KMS-11 (cell line): Measurements from ENCODE around the gene PARPBP.
A peak's percentile ranks its signal among the peaks of the same experiment; 100 is the strongest.

Experiments
- H2AFZ ChIP-seq: fragments of 200-600 bp; sonication (generic); 2 replicates; pipeline ENCODE4 v1.6.1; 2016; ENCODE audit warnings: antibody characterized with exemption, mixed run types, low read depth
- H3K27ac ChIP-seq: fragments of 200-600 bp; sonication (generic); 2 replicates; pipeline ENCODE4 v1.6.1; 2016; ENCODE audit warnings: mild to moderate bottlenecking, mixed run types
- H3K27me3 ChIP-seq: fragments of 200-600 bp; sonication (generic); 2 replicates; pipeline ENCODE4 v1.6.1; 2017; ENCODE audit warnings: mild to moderate bottlenecking, low read depth, mixed run types, moderate library complexity; ENCODE audit not compliant: insufficient read depth
- H3K36me3 ChIP-seq: fragments of 200-600 bp; sonication (generic); 2 replicates; pipeline ENCODE4 v1.6.1; 2017; ENCODE audit warnings: mild to moderate bottlenecking, mixed run types; ENCODE audit not compliant: insufficient read depth
- H3K4me1 ChIP-seq: fragments of 200-600 bp; sonication (generic); 2 replicates; pipeline ENCODE4 v1.6.1; 2016; ENCODE audit warnings: mild to moderate bottlenecking, low read depth, mixed run types; ENCODE audit not compliant: poor library complexity, severe bottlenecking
- H3K4me2 ChIP-seq: fragments of 200-600 bp; sonication (generic); 2 replicates; pipeline ENCODE4 v1.7.0; 2016; ENCODE audit warnings: mild to moderate bottlenecking, mixed run types
- H3K4me3 ChIP-seq: fragments of 200-600 bp; sonication (generic); IDR thresholded peaks from 2 replicates; pipeline ENCODE4 v1.6.1; 2017; ENCODE audit warnings: low read depth, low read length, mixed read lengths; ENCODE audit not compliant: insufficient read depth
- H3K79me2 ChIP-seq: fragments of 200-600 bp; sonication (generic); 2 replicates; pipeline ENCODE4 v1.6.1; 2016; ENCODE audit warnings: low read depth, mixed run types; ENCODE audit not compliant: insufficient read depth
- H3K9ac ChIP-seq: fragments of 200-600 bp; sonication (generic); 2 replicates; pipeline ENCODE4 v1.6.1; 2016; ENCODE audit warnings: mild to moderate bottlenecking, mixed run types
- H4K20me1 ChIP-seq: fragments of 200-600 bp; sonication (generic); 2 replicates; pipeline ENCODE4 v1.6.1; 2016; ENCODE audit warnings: mild to moderate bottlenecking, mixed run types; ENCODE audit not compliant: insufficient read depth
- TF ChIP-seq, protein P1 (sequence below): fragments of 200-600 bp; sonication (generic); conservative IDR thresholded peaks from 2 replicates; pipeline ENCODE4 v1.6.1; 2017; ENCODE audit warnings: low read depth, mild to moderate bottlenecking, antibody characterized with exemption, low read length, moderate library complexity, mixed read lengths

PARPBP gene

DNA sequence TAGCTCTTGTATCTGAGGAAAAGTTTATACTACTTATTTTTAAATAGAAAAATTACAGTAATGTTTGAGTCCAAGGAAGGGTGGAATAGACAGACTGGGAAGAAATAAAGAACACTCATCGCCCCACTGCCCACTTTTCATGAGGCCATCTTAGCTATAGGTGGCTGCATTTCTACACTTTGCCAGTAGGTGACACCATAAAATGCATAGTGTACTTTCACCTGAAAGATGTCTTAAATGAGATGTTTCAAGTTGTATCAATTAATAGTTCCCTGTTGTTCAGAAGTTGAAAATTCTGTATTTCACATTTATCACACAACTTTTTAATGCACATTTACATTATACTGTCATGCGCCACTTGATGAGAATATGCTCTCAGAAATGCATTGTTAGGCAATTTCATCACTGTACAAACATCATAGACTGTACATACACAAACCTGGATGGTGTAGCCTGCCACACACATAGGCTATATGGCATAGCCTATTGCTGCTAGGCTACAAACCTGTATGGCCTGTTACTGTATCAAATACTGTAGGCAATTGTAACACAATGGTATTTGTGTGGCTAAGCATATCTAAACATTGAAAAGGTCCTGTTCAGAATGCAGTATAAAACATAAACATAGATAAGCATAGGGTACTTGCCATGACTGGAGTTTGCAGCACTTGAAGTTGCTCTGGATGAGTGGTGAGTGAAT lies 50.1 kb downstream of the PARPBP start:
- Histone ChIP-seq H3K27me3 (no peaks in the 10 kb centered on the region), H3K4me3 (no peak overlapping the region), H3K27ac (no peak overlapping the region), H3K36me3 (no peaks in the 10 kb centered on the region), H3K9ac (no peak overlapping the region), H2AFZ (no peak overlapping the region), H3K4me1 (peaks cover 4% of the 10 kb centered on the region), H3K4me2 (no peak overlapping the region), H4K20me1 (no peaks in the 10 kb centered on the region), H3K79me2 (no peaks in the 10 kb centered on the region)
- TF ChIP-seq, protein P1, sequence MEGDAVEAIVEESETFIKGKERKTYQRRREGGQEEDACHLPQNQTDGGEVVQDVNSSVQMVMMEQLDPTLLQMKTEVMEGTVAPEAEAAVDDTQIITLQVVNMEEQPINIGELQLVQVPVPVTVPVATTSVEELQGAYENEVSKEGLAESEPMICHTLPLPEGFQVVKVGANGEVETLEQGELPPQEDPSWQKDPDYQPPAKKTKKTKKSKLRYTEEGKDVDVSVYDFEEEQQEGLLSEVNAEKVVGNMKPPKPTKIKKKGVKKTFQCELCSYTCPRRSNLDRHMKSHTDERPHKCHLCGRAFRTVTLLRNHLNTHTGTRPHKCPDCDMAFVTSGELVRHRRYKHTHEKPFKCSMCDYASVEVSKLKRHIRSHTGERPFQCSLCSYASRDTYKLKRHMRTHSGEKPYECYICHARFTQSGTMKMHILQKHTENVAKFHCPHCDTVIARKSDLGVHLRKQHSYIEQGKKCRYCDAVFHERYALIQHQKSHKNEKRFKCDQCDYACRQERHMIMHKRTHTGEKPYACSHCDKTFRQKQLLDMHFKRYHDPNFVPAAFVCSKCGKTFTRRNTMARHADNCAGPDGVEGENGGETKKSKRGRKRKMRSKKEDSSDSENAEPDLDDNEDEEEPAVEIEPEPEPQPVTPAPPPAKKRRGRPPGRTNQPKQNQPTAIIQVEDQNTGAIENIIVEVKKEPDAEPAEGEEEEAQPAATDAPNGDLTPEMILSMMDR = peak; percentile 68

DNA sequence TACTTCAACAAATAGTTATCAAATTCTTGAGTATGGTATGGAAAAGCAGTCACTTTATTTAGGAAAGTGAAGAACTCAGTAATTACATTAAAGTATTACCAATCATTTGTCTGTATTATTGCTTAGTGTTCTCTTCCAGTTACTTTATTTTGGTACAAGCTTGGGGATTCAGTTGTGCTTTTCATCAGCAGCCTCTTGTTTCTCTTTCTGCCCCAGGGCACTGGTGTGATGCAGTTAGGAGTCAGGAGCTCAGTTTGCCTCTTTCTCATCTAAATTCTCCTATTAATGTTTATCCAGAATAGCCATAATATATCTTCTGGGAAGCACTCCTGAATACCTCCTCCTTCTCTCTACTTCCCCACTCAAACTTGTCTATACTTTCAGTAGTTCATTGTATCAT lies 52.0 kb downstream of the PARPBP start:
- Histone ChIP-seq H3K4me3 (no peak overlapping the region), H3K9ac (no peak overlapping the region), H4K20me1 (no peaks in the 10 kb centered on the region), H3K27me3 (no peaks in the 10 kb centered on the region), H3K27ac (no peak overlapping the region), H3K4me1 (peaks cover under 1% of the 10 kb centered on the region), H2AFZ (no peak overlapping the region), H3K4me2 (no peak overlapping the region), H3K79me2 (no peaks in the 10 kb centered on the region), H3K36me3 (no peaks in the 10 kb centered on the region)
- TF ChIP-seq, protein P1 = no peak

DNA sequence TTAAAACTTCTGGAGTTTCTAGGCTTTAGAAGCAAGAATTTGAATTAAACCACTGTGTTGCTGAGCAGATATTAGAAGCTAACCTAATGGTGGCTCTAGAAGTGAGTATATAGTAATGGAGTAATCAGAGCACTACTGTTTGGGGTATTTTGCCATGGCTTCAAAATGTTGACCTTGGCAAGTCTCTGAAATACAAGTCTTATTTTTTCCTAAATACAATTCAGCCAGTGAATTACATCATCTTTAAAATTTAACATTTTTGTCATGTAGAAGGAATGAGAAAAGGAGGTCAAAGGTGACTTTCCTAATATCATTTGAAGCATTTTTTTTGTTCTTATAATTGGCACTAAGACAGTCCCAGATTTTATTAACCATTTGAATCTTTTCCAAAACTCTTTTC lies 52.5 kb downstream of the PARPBP start:
- Histone ChIP-seq H3K27me3 (no peaks in the 10 kb centered on the region), H4K20me1 (no peaks in the 10 kb centered on the region), H3K9ac (no peak overlapping the region), H3K4me2 (no peak overlapping the region), H3K4me3 (no peak overlapping the region), H3K27ac (no peak overlapping the region), H2AFZ (no peak overlapping the region), H3K79me2 (no peaks in the 10 kb centered on the region), H3K4me1 (no peaks in the 10 kb centered on the region), H3K36me3 (no peaks in the 10 kb centered on the region)
- TF ChIP-seq, protein P1 = no peak

DNA sequence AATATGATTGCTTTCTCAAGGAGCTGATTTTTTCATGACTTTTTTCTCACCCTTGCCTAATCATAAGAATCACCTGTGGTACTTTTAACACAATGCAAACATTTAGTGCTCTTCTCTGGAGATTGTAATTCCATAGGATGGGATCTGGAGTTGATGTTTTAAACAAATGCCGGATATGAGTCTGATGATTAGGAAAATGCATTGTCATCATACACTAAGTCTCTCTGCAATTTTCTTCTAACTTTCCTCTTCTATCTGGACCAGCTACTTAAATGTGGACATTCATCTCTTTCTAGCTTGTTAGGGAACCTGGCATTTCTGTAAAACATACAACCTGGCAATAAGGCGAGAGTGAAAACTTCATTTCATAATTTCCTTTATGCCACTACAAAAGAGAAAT lies 54.1 kb downstream of the PARPBP start:
- Histone ChIP-seq H3K79me2 (no peaks in the 10 kb centered on the region), H4K20me1 (no peaks in the 10 kb centered on the region), H2AFZ (no peak overlapping the region), H3K36me3 (no peaks in the 10 kb centered on the region), H3K4me3 (no peak overlapping the region), H3K27ac (no peak overlapping the region), H3K4me1 (no peaks in the 10 kb centered on the region), H3K27me3 (no peaks in the 10 kb centered on the region), H3K4me2 (no peak overlapping the region), H3K9ac (no peak overlapping the region)
- TF ChIP-seq, protein P1 = no peak
